Loucy (cell line): ENCODE data around the gene GPATCH2L.

Source experiments
- H2AFZ ChIP-seq: fragments of 200-600 bp; sonication (generic); 2 replicates; pipeline ENCODE4 v1.6.0; 2016; ENCODE audit warnings: antibody characterized with exemption, mild to moderate bottlenecking, low read length, moderate library complexity
- H3F3A ChIP-seq: fragments of 200-600 bp; 2 replicates; pipeline ENCODE4 v1.6.0; 2016; ENCODE audit warnings: antibody characterized with exemption, low read depth, mild to moderate bottlenecking
- H3K27me3 ChIP-seq: fragments of 200-600 bp; sonication (generic); 2 replicates; pipeline ENCODE4 v1.6.1; 2014; ENCODE audit warnings: low read length, mild to moderate bottlenecking; ENCODE audit not compliant: insufficient read depth, poor library complexity, severe bottlenecking
- H3K36me3 ChIP-seq: fragments of 200-600 bp; sonication (generic); 2 replicates; pipeline ENCODE4 v1.6.1; 2016; ENCODE audit warnings: low read length; ENCODE audit not compliant: insufficient read depth
- H3K4me1 ChIP-seq: fragments of 200-600 bp; sonication (generic); 2 replicates; pipeline ENCODE4 v1.5.1; 2014; ENCODE audit warnings: low read length, mild to moderate bottlenecking; ENCODE audit not compliant: insufficient read depth, poor library complexity, severe bottlenecking
- H3K4me2 ChIP-seq: fragments of 200-600 bp; sonication (generic); 2 replicates; pipeline ENCODE4 v1.6.0; 2014; ENCODE audit warnings: antibody characterized with exemption, low read length, low read depth, mild to moderate bottlenecking; ENCODE audit not compliant: poor library complexity, severe bottlenecking
- H3K4me3 ChIP-seq: fragments of 200-600 bp; sonication (generic); 2 replicates; pipeline ENCODE4 v1.5.1; 2014; ENCODE audit warnings: low read length, mild to moderate bottlenecking, mixed read lengths; ENCODE audit not compliant: poor library complexity, severe bottlenecking
- H3K79me2 ChIP-seq: fragments of 200-600 bp; sonication (generic); 2 replicates; pipeline ENCODE4 v1.6.1; 2014; ENCODE audit warnings: low read length; ENCODE audit not compliant: insufficient read depth
- H3K9ac ChIP-seq: fragments of 200-600 bp; sonication (generic); 2 replicates; pipeline ENCODE4 v1.6.0; 2014; ENCODE audit warnings: mild to moderate bottlenecking, low read depth, low read length, moderate library complexity; ENCODE audit not compliant: poor library complexity, severe bottlenecking
- H3K9me2 ChIP-seq: fragments of 200-600 bp; sonication (generic); replicated peaks from 2 replicates; pipeline ENCODE4 v1.6.1; 2016; ENCODE audit warnings: low read depth, low read length, mixed read lengths
- H3K9me3 ChIP-seq: fragments of 200-600 bp; sonication (generic); 2 replicates; pipeline ENCODE4 v1.6.1; 2014; ENCODE audit warnings: mild to moderate bottlenecking, antibody characterized with exemption, low read length, low read depth; ENCODE audit not compliant: insufficient read depth
- H4K20me1 ChIP-seq: fragments of 200-600 bp; sonication (generic); 2 replicates; pipeline ENCODE4 v1.6.0; 2014; ENCODE audit warnings: antibody characterized with exemption, low read length, mild to moderate bottlenecking; ENCODE audit not compliant: insufficient read depth, poor library complexity, severe bottlenecking
- CTCF ChIP-seq: fragments of 200-600 bp; sonication (generic); conservative IDR thresholded peaks from 2 replicates; pipeline ENCODE4 v1.5.1; 2014; ENCODE audit warnings: mild to moderate bottlenecking, antibody characterized with exemption, low read length
- EZH2phosphoT487 ChIP-seq: fragments of 200-600 bp; IDR thresholded peaks from 2 replicates; pipeline ENCODE4 v1.6.1; 2018; ENCODE audit warnings: antibody characterized with exemption, mild to moderate bottlenecking, moderate library complexity, borderline replicate concordance

GPATCH2L gene

GRCh38 chr14:76261371-76261811 lies 109.7 kb downstream of the GPATCH2L start:
- H3K27me3 ChIP-seq: no peaks in the 10 kb centered on the region
- H3K9me3 ChIP-seq: no peaks in the 10 kb centered on the region
- H3K36me3 ChIP-seq: no peaks in the 10 kb centered on the region
- H3K9me2 ChIP-seq: no peaks in the 10 kb centered on the region
- H3K4me1 ChIP-seq: peaks cover 14% of the 10 kb centered on the region
- H3F3A ChIP-seq: no peaks in the 10 kb centered on the region
- H4K20me1 ChIP-seq: no peaks in the 10 kb centered on the region
- TF ChIP-seq EZH2phosphoT487: no peak
- no peak for TF ChIP-seq CTCF
- H3K79me2 ChIP-seq: no peaks in the 10 kb centered on the region
- H3K4me2 ChIP-seq: peak overlapping the region; percentile 27
- no peak overlapping the region for H2AFZ ChIP-seq
- H3K9ac ChIP-seq: no peak overlapping the region
- H3K4me3 ChIP-seq: no peak overlapping the region

- Histone ChIP-seq H3F3A (no peaks in the 10 kb centered on the region), H4K20me1 (no peaks in the 10 kb centered on the region), H3K27me3 (no peaks in the 10 kb centered on the region), H2AFZ (no peak overlapping the region), H3K36me3 (no peaks in the 10 kb centered on the region), H3K4me1 (peaks cover 14% of the 10 kb centered on the region), H3K9ac (no peak overlapping the region), H3K4me3 (no peak overlapping the region), H3K4me2 (no peak overlapping the region), H3K79me2 (no peaks in the 10 kb centered on the region), H3K9me2 (no peaks in the 10 kb centered on the region), H3K9me3 (no peaks in the 10 kb centered on the region)
- TF ChIP-seq EZH2phosphoT487 (no peak), CTCF (no peak)
These were observed 110.9 kb downstream of the GPATCH2L start for GRCh38 chr14:76262641-76263040.
